ENCODE measurements around the gene SSBP3. TPM values are rescaled to one million over a fixed set of nuclear protein-coding genes. Genes with fewer than 3 reads are reported as not detected.
"Not testable (repeated sequence)": the region's sequence is repeated elsewhere in the genome, so short reads cannot be mapped to it uniquely, and the experiment has no call there.

SSBP3 gene
- total RNA-seq = 10 to 100 TPM; 62.2 to 63.2 TPM

DNA sequence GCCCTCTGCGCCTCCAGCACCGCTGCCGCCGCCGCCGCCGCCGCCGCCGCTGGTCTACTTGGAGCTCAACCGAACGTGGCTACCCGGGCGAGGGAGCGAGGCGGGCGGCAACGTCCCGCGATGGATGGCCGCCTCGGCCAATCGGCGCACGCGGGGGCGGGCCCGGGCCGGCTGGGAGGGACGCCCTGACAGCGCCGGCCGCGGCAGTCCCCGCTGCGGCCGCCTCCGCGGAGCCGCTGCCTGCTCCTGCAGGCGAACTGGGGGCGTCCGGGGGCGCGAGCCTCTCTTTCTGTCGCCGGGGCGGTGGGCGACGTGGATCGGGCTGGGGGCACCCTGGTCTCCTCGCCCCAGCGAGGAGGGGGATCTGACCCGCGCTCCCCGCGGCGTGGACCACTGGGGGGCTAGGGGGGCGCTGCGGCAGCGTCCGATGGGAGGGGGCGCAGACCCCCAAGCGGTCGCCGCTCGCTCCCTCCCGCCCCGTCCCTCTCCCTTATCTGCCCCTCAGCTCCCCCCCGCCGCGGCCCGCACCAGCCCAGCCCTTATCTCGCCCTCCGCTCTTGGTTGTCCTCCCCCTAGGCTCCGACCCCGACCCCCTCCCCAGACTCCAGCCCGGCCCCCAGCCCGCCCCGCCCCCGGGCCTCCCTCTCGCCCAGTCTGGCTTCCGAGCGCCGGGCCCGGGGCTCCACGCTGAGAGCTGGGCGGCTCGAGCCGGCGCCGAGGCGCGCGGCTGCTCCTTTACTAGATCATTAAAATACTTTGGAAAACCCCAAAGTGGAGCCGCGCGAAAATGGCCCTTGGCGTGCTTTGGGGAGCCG lies at the start of gene SSBP3:
Gene SSBP3 (minus strand): TSS at position 56 of the 815 bp plus-strand sequence.
- ChIA-PET POLR2A (interaction anchor here (0.6 to 1.3 kb wide), 6 partner anchors 7 to 645 kb away, joined by 3 to 16 read pairs (median 4); no protein-coding TSS in a partner anchor), CTCF (interaction anchor here (1.0 to 1.8 kb wide), 5 partner anchors 9 to 122 kb away, joined by 3 to 15 read pairs (median 4); no protein-coding TSS in a partner anchor)

DNA sequence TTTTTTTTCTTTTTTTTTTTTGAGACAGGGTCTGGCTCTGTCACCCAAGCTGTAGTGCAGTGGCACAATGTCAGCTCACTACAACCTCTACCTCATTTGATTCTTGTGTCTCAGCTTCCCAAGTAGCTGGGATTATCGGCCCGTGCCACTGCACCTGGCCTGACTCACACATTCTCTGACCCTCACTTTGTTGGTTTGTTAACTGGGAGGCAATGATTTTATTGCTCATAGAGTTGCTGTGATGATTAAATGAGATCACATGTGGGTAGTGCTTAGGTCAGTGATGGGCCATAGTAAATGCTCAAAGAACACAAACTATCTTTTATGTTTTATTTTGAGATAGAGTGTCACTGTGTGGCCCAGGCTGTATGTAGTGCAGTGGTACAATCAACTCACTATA lies 47.3 kb upstream of the SSBP3 start:
- ChIA-PET POLR2A (no interaction called here), CTCF (no interaction called here)

DNA sequence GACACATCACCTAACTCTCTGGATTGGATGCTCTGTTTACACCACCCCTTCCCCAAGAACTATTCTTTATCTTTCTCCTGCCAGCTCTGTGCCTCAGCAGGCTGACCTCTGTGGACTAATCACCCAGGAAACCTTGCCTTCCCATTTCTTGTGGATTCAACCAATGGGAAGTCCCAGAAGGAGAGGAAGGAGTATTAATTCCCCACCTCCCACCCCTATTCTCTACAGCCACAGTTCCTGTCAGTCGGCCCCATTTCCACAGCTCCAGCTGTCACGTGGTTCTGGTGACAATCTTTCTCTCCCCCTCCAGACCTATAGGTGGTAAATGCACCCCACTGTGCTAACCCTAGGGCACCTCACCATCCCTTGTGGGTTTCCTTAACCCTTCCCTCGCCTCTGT lies 46.8 kb upstream of the SSBP3 start:
- ChIA-PET CTCF (no interaction called here), POLR2A (no interaction called here)

DNA sequence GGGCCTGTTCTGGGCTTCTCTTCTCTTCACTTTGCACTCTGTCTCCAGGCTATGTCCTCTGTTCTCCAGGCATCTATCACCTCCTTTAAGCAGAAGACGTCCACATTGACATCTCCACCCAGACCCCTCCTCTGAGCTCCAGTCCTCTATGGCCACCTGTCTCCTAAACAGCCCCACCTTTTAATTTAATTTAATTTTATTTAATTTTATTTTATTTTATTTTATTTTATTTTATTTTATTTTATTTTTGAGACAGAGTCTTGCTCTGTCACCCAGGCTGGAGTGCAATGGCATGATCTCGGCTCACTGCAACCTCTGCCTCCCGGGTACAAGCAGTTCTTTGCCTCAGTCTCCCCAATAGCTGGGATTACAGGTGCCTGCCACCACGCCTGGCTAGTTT lies 43.2 kb upstream of the SSBP3 start:
- CTCF ChIA-PET = interaction anchor here (1.2 kb wide), 1 partner anchor 26 kb away, joined by 3 read pairs; no protein-coding TSS in a partner anchor

DNA sequence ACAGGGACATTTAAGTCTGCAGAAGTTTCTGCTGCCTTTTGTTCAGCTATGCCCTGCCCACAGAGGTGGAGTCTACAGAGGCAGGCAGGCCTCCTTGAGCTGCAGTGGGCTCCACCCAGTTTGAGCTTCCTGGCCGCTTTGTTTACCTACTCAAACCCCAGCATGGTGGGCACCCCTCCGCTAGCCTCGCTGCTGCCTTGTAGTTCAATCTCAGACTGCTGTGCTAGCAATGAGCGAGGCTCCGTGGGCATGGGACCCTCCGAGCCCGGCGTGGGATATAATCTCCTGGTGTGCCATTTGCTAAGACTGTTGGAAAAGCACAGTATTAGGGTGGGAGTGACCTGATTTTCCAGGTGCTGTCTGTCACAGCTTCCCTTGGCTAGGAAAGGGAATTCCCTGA lies 42.6 kb upstream of the SSBP3 start:
- POLR2A ChIA-PET = not testable (repeated sequence)
- CTCF ChIA-PET = interaction anchor here (1.2 kb wide), 1 partner anchor 27 kb away, joined by 3 read pairs; no protein-coding TSS in a partner anchor

More for the DNA sequence above, 43.2 kb upstream of the SSBP3 start:
- POLR2A ChIA-PET = not testable (repeated sequence)

DNA sequence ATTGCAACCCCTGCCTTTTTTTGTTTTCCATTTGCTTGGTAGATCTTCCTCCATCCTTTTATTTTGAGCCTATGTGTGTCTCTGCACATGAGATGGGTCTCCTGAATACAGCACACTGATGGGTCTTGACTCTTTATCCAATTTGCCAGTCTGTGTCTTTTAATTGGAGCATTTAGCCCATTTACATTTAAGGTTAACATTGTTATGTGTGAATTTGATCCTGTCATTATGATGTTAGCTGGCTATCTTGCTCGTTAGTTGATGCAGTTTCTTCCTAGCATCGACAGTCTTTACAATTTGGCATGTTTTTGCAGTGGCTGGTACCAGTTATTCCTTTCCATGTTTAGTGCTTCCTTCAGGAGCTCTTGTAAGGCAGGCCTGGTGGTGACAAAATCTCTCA lies 40.9 kb upstream of the SSBP3 start:
- POLR2A ChIA-PET, CTCF ChIA-PET: not testable (repeated sequence)

DNA sequence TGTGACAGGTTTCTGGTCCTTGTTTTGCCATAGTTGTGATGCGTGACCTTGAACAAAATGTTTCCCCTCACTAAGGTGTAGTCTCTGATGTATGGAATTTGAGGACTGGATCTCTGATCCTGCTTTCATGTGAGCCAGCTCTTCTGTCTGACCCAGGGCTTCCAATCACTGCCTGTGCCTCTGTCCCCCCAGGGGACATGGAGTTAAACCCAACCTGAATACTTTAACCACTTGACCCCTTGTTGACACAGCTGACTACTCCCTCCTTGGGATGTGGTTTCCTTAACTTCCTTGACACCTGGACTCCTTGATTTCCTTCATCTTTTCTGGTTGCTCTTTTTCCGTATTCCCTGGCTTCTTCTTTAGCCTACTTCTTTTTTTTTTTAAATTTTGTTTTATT lies 36.0 kb upstream of the SSBP3 start:
- ChIA-PET CTCF (no interaction called here), POLR2A (no interaction called here)

DNA sequence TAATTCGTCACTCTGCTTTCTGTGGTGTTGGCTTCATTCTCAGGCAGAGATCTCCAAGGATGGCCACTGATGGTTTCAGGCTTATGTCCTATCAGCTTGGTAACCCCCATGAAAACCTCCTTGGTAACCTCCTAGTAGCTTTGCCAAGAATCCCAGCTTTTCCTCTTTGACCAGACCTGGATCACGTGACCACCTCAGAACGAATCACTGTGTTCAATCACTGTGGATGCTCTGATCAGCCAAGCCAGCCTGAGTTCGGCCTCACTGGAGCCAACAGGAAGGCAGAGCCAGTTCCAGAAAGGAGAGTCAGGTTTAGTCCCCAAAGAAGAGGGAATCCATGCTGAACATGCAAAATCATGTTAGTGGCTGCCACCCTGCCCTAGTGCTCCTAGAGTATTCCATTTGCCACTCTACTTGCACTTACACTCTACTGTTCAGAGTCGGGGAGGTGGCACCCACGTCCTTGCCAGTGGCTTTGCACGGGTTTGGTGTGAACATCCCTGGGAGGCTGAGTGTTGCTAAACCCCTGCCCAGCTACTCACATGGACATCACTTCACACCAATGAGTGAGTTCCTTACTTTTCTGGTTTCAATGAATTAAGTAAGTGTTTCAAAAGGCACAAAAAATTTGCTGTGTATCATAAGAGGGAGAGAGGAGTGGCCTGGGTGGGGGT lies 33.5 kb upstream of the SSBP3 start:
- ChIA-PET CTCF (no interaction called here), POLR2A (no interaction called here)

DNA sequence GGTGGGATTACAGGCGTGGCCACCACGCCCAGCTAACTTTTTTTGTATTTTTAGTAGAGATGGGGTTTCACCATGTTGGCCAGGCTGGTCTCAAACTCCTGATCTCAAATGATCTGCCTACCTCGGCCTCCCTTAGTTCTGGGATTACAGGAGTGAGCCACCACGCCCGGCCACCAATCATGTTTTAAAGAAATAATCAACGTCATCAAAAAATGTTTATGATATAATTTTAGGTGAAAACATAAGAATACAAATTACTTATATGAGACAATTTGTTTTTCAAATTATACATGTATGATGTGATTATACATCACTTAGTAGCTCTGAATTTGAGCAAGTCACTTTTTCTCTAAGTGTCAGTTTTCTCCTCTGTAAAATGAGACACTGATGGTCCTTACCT lies 31.6 kb upstream of the SSBP3 start:
- ChIA-PET POLR2A (no interaction called here), CTCF (no interaction called here)

DNA sequence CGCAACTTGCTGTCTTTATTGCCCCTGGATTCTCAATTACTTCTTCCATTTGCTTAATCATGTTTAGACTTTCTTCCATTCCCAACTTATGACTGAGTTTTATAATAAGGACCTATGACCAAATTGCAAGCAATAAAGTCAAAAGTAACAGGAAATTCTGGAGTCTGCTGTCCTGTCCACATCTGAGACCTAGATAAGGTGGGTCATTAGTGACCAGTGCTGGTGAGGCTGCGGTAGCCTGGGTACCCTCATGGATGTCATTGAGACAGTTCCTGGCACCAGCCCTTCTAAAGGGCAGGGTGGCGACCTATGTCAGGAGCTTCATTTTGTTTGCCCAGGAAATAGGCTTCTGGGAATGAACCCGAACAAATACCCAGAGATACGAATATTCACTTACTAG lies 30.6 kb upstream of the SSBP3 start:
- ChIA-PET CTCF (no interaction called here), POLR2A (no interaction called here)

DNA sequence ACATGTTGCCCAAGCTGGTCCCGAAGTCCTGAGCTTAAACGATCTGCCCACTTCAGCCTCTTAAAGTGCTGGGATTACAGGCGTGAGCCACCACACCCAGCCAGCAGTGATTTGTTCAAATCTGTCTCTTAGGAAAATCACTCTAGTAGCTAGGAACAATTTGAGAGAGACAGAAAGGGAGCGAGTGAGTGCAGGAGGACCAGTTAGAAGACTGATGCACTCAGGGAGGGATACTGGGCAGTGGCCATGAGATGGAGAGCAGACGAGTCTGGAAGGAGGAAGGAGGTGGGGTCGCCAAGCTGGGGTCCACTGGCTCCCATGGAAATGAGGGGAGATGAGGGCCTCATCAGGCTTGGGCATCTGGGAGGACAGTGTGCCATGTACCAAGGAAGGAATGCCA lies 23.6 kb upstream of the SSBP3 start:
- CTCF ChIA-PET = no interaction called here
- POLR2A ChIA-PET = no interaction called here

DNA sequence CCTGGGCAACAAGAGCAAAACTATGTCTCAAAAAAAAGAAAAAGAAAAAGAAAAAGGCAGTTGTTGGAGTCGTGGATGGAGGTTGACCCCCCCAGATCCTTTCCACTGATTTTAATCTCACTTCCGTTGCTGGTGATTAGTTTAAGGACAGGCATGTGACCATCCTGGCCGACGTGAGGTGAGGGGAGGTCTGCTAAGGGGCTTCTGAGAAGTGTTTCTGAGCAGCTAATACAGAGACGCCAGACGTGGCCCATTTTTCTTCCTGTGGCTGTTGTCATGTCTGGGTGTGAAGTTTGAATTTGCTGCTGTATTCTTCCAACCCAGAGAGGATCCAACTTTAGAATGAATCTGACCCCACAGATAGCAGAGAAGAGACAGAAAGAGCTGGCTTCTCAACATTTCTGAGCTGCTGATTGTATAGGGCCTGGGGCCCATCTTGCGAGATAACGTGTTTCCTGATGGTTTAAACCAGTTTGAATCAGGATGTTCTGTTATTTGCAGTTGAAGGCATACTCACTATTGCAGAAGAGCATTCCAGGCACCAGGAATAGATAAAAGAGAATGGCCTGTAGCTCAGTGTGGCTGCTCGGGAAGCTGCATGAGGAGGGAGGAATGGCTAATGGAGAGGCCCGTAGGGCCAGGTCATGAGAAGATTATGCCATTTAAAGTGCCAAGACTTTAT lies 22.8 kb upstream of the SSBP3 start:
- POLR2A ChIA-PET = no interaction called here

DNA sequence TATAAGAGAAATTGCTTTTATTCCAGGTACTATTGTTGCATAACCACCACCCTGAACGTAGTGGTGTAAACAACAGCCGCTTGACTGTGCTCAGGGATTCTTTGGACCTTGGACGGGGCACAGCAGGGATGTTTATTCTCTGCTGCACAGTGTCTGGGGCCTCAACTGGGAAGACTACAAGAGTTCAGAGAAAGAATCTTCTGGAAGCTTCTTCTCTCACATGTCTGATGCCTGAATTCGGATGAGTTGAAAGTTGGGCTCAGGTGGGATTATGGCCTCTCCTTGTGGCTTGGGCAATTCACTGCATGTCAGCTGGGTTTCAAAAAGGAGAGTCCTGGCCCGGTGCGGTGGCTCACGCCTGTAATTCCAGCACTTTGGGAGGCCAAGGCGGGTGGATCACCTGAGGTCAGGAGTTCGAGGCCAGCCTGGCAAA lies 19.0 kb upstream of the SSBP3 start:
- CTCF ChIA-PET = interaction anchor here (0.7 kb wide), 1 partner anchor 526 kb away, joined by 3 read pairs; no protein-coding TSS in a partner anchor
- POLR2A ChIA-PET = no interaction called here

More for the DNA sequence above, 22.8 kb upstream of the SSBP3 start:
- CTCF ChIA-PET = no interaction called here

DNA sequence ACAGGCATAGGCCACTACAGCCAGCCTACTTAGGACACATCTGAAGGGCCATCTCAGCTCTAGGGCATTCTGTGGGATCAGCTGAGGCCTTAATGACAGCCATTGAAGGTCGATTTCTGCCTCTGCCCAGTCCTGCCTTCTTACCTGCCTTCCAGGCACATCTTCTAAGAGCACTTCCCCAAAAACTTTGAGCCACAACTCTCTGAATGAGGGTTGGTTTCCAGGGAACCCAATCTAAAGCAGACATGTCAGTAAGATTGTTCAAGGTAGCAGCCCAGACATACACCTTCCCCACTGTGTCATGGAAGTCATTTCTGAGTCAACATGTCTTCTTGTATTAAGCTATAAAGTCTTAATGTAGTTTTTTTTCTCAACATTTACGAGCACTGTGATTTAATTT lies 18.2 kb upstream of the SSBP3 start:
- ChIA-PET POLR2A (no interaction called here), CTCF (no interaction called here)

DNA sequence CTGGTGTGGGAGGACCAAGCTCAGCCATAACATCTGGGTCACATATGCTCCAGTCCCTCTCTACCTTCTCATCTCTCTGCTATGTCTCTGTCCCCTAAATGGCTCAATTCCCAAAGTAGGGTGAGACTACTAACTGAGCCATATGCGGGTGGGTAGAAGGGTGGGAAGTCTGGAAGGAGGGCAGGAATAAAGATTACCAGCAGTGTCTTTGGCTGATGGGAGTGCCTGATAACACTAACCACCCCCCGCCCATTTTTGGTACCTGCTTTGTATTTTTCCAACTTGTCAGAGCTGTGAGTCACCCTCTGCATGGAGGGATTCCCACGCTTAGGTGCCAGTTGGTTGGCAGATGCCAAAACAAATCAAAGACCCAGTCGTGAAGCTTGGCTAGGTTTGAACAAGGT lies 14.9 kb upstream of the SSBP3 start:
- CTCF ChIA-PET = no interaction called here
- POLR2A ChIA-PET = no interaction called here

DNA sequence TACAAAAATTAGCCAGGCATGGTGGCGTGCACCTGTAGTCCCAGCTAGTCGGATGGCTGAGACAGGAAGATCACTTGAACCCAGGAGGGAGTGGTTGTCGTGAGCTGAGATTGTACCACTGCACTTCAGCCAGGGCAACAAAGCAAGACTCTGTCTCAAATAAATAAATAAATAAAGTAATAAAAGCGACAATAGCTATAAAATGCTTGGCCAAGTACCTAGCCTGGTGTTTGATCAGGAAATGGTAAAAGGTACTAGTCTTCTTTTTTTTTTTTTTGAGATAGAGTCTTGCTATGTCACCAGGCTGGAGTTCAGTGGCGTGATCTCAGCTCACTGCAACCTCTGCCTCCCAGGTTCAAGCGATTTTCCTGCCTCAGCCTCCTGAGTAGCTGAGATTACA lies 12.4 kb upstream of the SSBP3 start:
- POLR2A ChIA-PET, CTCF ChIA-PET: not testable (repeated sequence)

DNA sequence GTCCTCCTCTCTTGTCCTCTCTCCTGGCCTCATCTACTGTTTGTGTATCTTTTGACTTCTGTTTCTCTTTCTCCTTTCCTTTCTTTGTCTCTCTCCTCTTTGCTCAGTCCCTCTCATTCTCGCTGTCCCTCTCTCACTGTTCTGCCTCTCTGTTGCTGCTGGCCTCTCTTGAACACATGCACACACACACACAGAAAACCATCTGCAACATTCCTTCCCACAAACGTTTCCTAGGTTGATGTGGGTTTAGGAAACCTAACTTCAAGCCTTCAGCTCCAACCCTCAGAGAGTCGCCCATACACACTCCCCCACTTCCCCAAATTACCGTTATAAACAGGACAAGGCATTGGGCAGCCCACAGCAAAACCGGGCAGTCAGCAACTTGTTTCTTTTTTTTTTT lies 10.9 kb upstream of the SSBP3 start:
- ChIA-PET POLR2A (interaction anchor here (0.7 kb wide), 1 partner anchor 59 kb away, joined by 4 read pairs; no protein-coding TSS in a partner anchor), CTCF (interaction anchor here (1.4 kb wide), 1 partner anchor 73 kb away, joined by 3 read pairs; no protein-coding TSS in a partner anchor)

DNA sequence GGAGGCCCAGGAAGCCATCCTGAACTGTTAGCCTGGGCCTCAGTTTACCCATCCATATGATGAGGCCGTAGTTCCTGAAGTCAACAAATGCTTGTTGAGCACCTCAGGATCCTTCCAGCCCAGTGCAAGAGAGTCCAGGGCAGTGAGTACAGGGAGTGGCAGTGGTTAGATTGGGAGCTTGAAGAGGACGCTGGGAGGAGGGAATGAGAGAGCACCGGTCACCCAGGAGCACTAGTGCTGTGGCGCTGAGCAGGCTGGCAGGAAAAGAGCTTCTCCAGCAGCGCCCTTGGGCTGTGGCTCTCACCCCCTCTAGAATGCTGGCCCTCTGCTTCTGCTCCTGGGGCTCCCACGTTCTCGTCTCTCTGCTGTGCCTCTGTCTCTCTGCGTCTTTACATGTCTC lies 10.2 kb upstream of the SSBP3 start:
- ChIA-PET CTCF (interaction anchor here (1.4 kb wide), 1 partner anchor 73 kb away, joined by 3 read pairs; no protein-coding TSS in a partner anchor), POLR2A (no interaction called here)

DNA sequence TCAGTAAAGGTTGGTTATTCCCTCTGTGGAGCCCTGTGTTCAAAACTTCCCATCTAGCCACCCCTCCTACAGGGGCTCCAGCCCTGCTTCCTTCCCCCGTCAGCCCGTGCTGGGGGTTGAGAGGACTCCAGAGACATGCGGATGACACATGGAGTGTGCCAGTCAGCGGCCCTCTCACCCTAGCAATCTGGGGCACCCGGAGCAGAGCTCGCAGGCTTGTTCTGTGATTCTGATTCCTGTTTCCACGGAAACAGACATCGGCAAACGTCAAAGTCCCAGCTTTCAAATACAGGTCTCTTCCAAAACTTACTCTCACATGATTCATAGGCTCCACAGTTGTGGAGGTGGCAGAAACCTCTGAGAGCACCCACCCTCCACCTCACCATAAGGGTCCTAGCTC lies 9.8 kb upstream of the SSBP3 start:
- ChIA-PET POLR2A (no interaction called here), CTCF (interaction anchor here (1.4 kb wide), 1 partner anchor 74 kb away, joined by 3 read pairs; no protein-coding TSS in a partner anchor)

DNA sequence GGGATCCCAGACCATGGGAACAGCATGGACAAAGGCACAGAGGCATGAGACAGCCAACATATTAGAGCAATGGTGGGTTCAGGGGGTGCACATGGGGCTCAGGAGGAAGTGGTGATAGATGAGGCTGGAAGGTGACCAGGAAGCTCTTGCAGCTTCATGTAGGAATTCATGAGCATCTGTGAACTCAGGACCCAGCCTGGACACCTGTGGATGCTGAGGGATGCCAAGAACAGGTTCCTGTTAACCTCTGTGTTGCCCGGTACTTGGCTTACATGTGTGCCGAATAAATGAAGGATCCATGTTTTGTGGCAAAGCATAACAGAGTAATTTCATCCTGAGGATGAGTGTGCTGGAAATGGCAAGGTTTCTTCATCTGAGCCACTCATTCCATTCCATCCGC lies 9.3 kb upstream of the SSBP3 start:
- POLR2A ChIA-PET = no interaction called here
- CTCF ChIA-PET = interaction anchor here (1.4 kb wide), 1 partner anchor 74 kb away, joined by 3 read pairs; no protein-coding TSS in a partner anchor
